Prostate gland (tissue), 2 donors: Measurements from ENCODE around the gene CEMIP. TPM values are rescaled to one million over a fixed set of nuclear protein-coding genes. Genes with fewer than 3 reads are reported as not detected.

Source experiments
- DNase-seq: peaks from one replicate; pipeline ENCODE4 v3.0.0-alpha.2; 2019; ENCODE audit warnings: low spot score
- H3K27ac ChIP-seq, 2 donors: fragments of 200-600 bp; sonication (generic); 2 replicates each; pipeline ENCODE4 v1.5.1; 2017 to 2019
- H3K27me3 ChIP-seq: fragments of 200-600 bp; sonication (generic); replicated peaks from 2 replicates; pipeline ENCODE4 v1.5.1; 2019; ENCODE audit not compliant: insufficient read depth
- H3K36me3 ChIP-seq, 2 donors: fragments of 200-600 bp; sonication (generic); 1 replicate in 1 of 2; 2 replicates in 1 of 2; pipeline versions ENCODE4 v1.5.1 to v1.8.1; 2017 to 2019
- H3K4me1 ChIP-seq: fragments of 200-600 bp; sonication (generic); replicated peaks from 2 replicates; pipeline ENCODE4 v1.5.1; 2019
- H3K4me3 ChIP-seq, 2 donors: fragments of 200-600 bp; sonication (generic); 2 replicates each; pipeline ENCODE4 v1.5.1; 2017 to 2019
- H3K9me3 ChIP-seq: fragments of 200-600 bp; sonication (generic); 2 replicates; pipeline ENCODE4 v1.5.1; 2017
- CTCF ChIP-seq, 4 experiments: fragments of 200-600 bp in 2 of 4; fragments of 450-650 bp in 2 of 4; sonication (generic) in 2 of 4; IDR thresholded peaks; 1 replicate in 3 of 4; 2 replicates in 1 of 4; pipeline ENCODE4 v1.5.1; 2016 to 2019; ENCODE audit warnings: antibody characterized with exemption in 4 of 4, mild to moderate bottlenecking in 2 of 4, moderate library complexity in 2 of 4
- POLR2A ChIP-seq: fragments of 450-650 bp; IDR thresholded peaks from one replicate; pipeline ENCODE4 v1.6.1; 2016; ENCODE audit warnings: antibody characterized with exemption, mild to moderate bottlenecking
- POLR2AphosphoS5 ChIP-seq: sonication (generic); formaldehyde crosslinking; IDR thresholded peaks from one replicate; pipeline ENCODE4 v1.6.1; 2017; ENCODE audit warnings: antibody characterized with exemption
- WGBS: methylation state at CpG from one replicate; pipeline ENCODE4 v1.1.5; 2018; 5-methylcytosine and 5-hydroxymethylcytosine counted together
- intact Hi-C: fragments of 100-400 bp; cut with DNase I; formaldehyde crosslinking; loops from one replicate; pipeline ENCODE4 v1.14.2; 2022
- total RNA-seq, 2 donors: library from RNA; depleted of rRNA; stranded (reverse); fragments of >200 nt; gene quantifications; one replicate each; pipeline ENCODE4 v1.1.0, GENCODE V29; 2016

CEMIP gene
- total RNA-seq, 2 donors from 2014 or later, result 1.6 to 13.5 TPM

GRCh38 chr15:80985981-80986380, 206.8 kb downstream of the CEMIP start:
- Histone ChIP-seq H3K4me3 (no peak overlapping the region), H3K9me3 (no peaks in the 10 kb centered on the region), H3K4me1 (no peaks in the 10 kb centered on the region), H3K27me3 (no peaks in the 10 kb centered on the region), H3K36me3 (no peaks in the 10 kb centered on the region), H3K27ac (no peak overlapping the region)
- WGBS, result 88% methylated on average over 5 of the region's 5 CpGs
- intact Hi-C loops, result no loop called here
- no peak for DNase-seq
- TF ChIP-seq POLR2A, result no peak

- H3K27me3 ChIP-seq, result no peaks in the 10 kb centered on the region
- H3K9me3 ChIP-seq, result no peaks in the 10 kb centered on the region
- WGBS, result 96% methylated on average over 1 of the region's 1 CpG
- no peaks in the 10 kb centered on the region for H3K4me1 ChIP-seq
- no peak for TF ChIP-seq CTCF (IDR thresholded peaks at IDR 0.05)
- TF ChIP-seq POLR2A, result no peak
- no peak for TF ChIP-seq POLR2AphosphoS5
- no peaks in the 10 kb centered on the region for H3K36me3 ChIP-seq
- no peak overlapping the region for H3K27ac ChIP-seq
- H3K4me3 ChIP-seq, result no peak overlapping the region
- DNase-seq, result no peak
- intact Hi-C loops, result no loop called here
Measured at GRCh38 chr15:80986487-80986886, 207.3 kb downstream of the CEMIP start.

GRCh38 chr15:80988148-80988796, 209.1 kb downstream of the CEMIP start:
- no peaks in the 10 kb centered on the region for H3K9me3 ChIP-seq
- DNase-seq, result no peak
- no peak overlapping the region for H3K27ac ChIP-seq
- no peaks in the 10 kb centered on the region for H3K4me1 ChIP-seq
- peak overlapping the region; percentile 72 to 89 for H3K4me3 ChIP-seq
- intact Hi-C loops, result no loop called here
- TF ChIP-seq POLR2A (no peak), POLR2AphosphoS5 (no peak), CTCF (IDR thresholded peaks at IDR 0.05) (no peak)
- no peaks in the 10 kb centered on the region for H3K36me3 ChIP-seq
- WGBS, result 55% methylated on average over 8 of the region's 8 CpGs
- H3K27me3 ChIP-seq, result no peaks in the 10 kb centered on the region

- intact Hi-C loops, result no loop called here
- peak overlapping the region; percentile 80 to 82 for H3K27ac ChIP-seq
- no peak for TF ChIP-seq POLR2A
- no peak for TF ChIP-seq CTCF (IDR thresholded peaks at IDR 0.05)
- TF ChIP-seq POLR2AphosphoS5, result no peak
- 2% methylated on average over 7 of the region's 7 CpGs for WGBS
- H3K9me3 ChIP-seq, result no peaks in the 10 kb centered on the region
- H3K27me3 ChIP-seq, result no peaks in the 10 kb centered on the region
- H3K4me1 ChIP-seq, result no peaks in the 10 kb centered on the region
- no peaks in the 10 kb centered on the region for H3K36me3 ChIP-seq
- no peak for DNase-seq
- H3K4me3 ChIP-seq, result peak overlapping the region; percentile 72 to 89
Measured at GRCh38 chr15:80989081-80989517, 209.9 kb downstream of the CEMIP start.

- Histone ChIP-seq H3K36me3 (no peaks in the 10 kb centered on the region), H3K4me1 (no peaks in the 10 kb centered on the region), H3K9me3 (no peaks in the 10 kb centered on the region), H3K4me3 (peak within 1 kb of the TSS; percentile 72 to 89), H3K27me3 (no peaks in the 10 kb centered on the region), H3K27ac (peak within 1 kb of the TSS; percentile 80 to 82)
- TF ChIP-seq POLR2A, result peak; percentile 89
- peak in 1 of 4 experiments; percentile 3 for TF ChIP-seq CTCF (IDR thresholded peaks at IDR 0.05)
- peak; percentile 93 for TF ChIP-seq POLR2AphosphoS5
- peak; percentile 97 for DNase-seq
- intact Hi-C loops, result loop anchor here (10.0 kb wide), 1 partner anchor 295 kb away; the partner anchor contains the start of gene ABHD17C
- under 1% methylated on average over 63 of the region's 63 CpGs for WGBS
Measured at GRCh38 chr15:80989518-80990478, 210.6 kb downstream of the CEMIP start, which contains the start of gene MESD. Gene MESD, minus strand, starts transcription at chr15:80989819. Its CDS starts 28 bp downstream, at chr15:80989791.
